Measurements from ENCODE around the gene ATP5F1B. TPM values are rescaled to one million over a fixed set of nuclear protein-coding genes. Genes with fewer than 3 reads are reported as not detected.

Gene ATP5F1B
- total RNA-seq, 1 donor from 2014 or later, result 464 TPM

DNA sequence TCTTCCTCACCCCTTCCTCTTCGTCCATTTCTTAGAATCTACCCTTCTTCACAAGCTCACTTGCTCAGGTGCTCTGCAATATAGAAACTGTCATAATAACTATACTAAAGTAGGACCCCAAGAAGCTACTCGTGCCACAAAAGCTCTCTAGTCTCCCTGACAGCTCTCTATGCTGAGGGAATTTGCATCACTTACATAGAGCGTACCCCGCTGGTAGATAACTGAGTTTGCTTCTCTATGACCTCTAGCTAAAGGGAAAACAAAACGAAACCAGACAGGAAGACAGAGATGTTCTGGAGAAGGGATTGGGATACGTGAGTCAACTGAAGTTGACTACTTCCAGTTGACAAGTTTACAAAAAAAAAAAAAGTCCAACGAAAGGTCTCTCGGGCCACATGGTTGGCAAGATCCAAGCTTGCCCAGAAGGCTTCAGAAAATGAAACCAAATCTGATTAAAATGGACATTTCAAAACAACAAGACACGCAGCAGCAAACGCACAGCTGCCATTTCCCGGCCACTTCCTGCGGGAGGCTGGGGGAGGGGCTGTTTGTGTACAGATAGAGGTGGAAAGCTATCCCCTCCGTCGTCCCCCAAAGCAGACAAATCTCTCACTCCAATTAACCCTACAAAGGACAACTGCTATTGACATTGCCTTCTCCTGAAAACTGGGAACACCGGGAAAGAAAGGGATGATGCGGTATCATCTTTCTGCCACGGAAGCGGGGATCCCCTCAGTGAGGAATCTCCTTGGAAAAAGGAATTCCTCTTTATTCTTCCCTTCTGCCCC lies 16.9 kb downstream of the ATP5F1B start:
- DNase-seq (ENCODE audit: low spot score in 2 of 2) (peak; percentile 28 to 46), FAIRE-seq (no peak)

DNA sequence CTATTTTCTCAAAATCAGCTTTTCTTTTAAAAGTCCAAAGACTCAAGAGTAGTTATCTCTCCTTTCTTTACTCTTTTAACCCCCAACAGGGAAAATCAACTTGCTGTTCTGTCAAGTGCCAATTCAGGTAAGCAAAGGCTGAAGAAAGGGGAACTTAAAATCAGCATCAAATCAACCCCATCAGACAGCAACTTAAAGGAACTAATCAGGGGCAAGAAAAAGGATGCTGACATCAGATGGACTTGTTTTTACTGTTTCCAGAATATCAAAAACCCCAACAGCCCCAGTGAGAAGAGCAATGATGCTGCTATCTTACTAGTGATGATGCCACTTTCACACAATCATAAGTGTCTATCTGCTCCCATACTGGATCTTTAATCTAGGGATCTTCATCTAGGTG lies 19.1 kb downstream of the ATP5F1B start:
- DNase-seq (ENCODE audit: low spot score in 2 of 2), result no peak
- no peak for FAIRE-seq

DNA sequence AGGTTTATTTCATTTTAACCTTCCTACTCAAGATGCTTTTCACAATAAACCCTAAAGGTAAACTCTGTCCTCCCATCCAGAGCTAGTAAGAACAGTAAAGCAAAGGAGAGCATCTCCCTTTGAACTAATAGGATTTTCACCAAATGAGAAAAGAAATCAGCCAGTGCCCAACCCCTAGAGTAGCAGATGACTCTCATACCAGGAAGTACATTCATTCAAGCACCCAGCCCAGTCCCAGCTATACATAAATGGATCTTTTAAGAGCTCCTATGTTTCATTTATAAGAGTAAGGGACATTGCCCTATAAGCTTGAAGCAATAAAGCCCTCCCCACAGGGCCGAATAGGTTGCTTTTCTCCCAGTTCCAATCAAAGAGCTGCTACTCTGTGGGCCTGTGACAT lies 23.2 kb downstream of the ATP5F1B start:
- DNase-seq (ENCODE audit: low spot score in 2 of 2), result no peak
- FAIRE-seq, result no peak

DNA sequence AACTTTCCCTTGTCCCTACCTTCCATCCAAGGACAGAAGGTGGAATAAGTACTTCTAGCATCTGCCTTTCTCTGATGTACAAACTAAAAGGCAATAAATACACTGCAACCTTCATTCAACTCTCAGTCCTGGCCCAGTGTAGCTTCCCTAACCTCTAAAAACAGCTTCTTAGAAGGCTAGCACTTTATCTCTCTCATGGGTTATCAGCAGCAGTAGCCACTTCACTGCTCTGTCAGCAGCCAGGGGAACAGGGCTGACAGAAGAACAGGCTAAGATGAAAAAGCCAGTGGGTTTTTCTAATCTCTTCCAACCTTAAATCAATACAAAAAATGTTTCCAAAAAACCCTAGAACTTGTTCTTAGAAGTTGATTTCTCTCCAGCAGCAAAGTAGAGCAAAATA lies 28.9 kb downstream of the ATP5F1B start:
- DNase-seq (ENCODE audit: low spot score in 2 of 2) (no peak), FAIRE-seq (no peak)

DNA sequence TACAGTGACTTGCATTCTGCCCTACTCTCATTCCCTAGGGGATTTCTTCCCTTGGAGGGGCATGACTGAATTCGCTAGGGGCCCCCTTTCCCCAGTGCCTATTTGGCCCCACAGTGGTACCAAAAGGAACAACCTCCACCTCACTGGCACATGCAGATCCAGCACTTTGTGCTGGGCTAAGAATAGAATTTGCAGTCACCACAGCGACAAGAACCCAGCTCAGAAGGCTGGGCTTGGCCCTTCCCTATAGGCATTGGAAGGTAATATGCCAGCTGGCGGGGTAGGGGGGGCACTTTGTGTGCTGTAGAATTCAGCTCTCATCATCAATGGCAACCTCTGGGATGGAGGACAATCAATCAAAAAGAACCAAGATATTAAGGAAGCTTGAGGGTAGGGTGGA lies 29.5 kb downstream of the ATP5F1B start:
- FAIRE-seq, result no peak
- no peak for DNase-seq (ENCODE audit: low spot score in 2 of 2)

DNA sequence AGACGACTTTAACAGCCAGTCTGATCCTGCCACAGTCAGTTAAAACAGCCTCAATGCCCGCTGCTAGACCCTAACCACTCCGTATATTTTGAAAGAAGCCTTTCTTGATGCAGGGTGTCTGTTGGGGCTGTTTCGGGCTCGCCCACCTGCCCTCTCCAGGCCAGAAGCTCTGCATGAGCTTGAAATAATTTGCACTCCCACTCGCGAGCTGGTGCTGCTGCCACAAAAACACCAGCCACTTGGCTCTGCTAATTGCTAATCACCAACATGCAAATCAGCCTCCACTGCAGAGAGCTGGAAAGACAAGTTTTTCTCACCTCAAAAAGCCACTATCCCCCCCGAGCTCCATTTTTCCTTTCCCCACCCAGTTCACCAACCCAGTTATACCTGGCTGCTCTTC lies 31.2 kb downstream of the ATP5F1B start:
- FAIRE-seq, result no peak
- no peak for DNase-seq (ENCODE audit: low spot score in 2 of 2)

DNA sequence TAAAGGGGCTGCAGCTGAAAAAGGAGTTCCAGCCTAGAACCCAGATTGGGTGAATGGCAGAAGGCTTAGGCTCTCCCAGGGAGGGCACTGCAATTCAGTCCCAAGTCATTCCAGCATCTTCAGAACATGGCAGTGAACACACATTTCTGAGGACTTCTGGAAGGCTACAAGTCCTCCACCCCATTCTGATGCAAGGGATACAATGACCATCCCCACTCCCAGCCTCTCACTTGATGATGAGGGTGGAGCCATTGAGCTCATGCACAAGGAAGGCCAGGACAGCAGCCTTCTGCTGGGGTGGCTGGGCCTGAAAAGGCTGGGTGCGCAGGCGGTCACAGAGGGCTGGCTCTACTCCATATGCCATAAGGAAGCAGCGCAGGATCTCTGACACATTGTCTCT lies 41.4 kb downstream of the ATP5F1B start:
- DNase-seq (ENCODE audit: low spot score in 2 of 2) (no peak), FAIRE-seq (no peak)

DNA sequence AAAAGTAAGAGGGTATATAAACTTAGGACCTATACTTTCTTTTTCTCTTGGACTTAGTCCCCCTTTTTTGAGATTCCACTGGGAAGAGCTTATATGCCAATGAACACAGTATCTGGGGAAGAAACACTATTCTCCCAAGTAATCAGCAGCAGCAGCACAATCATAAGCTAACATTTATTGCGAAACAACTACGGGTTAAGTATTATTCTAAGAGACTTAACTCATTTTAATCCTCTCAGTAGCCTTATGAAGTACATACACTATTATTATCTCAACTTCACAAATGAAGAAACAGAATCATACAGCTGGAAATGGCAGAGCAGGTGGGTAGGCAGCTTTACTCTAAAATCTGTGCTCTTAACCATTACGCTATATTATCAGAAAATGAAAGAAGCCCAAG lies 43.5 kb downstream of the ATP5F1B start:
- no peak for DNase-seq (ENCODE audit: low spot score in 2 of 2)
- no peak for FAIRE-seq

DNA sequence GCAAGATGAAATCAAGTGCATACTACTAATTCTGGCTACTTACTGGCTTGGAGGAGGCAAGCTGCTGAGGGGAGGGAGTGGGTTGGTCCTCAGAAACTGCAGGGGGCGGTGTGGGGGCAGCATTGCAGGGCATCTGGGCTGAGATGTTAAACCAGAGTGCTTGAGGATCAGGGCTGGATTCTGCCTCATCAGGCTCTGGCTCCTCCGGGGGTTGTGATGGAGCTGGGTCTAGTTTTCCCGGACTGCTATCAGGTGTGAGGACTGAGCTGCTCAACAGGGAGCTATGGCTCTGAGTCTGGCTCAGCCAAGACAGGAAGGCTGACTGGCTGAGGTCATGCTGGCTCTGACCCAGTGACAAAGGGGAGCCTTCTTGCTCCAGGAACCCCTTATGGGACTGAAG lies 44.3 kb downstream of the ATP5F1B start:
- DNase-seq (ENCODE audit: low spot score in 2 of 2) (no peak), FAIRE-seq (no peak)

DNA sequence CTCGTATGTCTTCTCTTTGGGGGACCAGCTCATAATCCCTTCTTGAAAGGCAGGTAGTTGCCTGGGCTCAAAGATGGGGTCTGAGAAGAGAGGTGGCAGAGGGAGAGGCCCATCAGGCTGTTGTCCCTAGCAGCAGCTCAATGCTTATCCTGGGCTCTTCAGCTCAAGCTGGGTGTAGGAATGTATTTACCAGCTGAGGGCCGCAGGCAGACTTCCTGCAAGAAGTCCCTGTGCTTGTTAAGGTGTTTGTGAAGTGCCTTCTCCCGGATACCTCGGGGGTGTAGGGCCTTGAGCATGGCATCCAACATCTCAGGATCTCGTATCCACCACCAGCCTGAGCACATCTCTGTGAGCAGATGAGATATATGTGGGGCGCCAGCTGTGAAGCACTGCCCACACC lies 45.0 kb downstream of the ATP5F1B start:
- FAIRE-seq (no peak), DNase-seq (ENCODE audit: low spot score in 2 of 2) (no peak)

DNA sequence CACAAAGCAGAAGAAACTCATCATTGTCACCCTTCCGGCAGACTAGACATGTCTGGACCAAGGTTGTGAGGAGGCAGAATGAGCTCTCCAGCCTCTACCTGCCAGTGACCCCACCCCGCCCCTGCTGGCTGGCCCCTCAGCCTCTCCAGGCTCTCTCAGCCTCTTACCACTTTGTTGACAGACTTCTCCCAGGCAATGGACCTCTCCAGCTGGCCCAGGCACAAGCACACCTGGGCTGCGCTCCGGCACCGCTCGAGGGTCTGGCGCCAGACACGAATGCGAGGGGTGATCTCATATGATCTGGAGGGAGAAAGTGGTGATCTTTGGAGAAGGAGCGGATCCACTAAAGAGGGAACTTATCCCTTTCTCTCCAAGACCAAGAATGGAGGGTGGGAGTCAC lies 46.0 kb downstream of the ATP5F1B start:
- DNase-seq (ENCODE audit: low spot score in 2 of 2), result no peak
- no peak for FAIRE-seq

DNA sequence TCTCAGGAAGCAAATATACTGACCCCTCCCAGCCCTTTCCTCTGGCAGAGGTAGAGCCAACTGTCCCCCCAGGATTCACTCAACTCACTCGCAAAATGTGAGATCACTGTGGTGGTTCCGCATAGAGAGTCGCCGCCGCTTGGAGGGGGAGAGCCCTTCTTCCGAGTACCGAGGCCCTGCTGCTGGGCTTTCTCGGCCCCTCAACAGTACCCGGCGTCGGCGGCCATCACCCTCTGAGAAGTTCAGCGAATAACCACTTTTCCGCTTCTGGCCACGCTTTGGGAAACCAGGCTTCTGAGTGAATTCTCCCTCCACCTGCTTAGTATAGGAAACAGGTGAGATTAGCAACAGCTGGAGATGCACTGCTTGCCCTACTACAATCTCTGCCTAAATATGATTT lies 46.7 kb downstream of the ATP5F1B start:
- DNase-seq (ENCODE audit: low spot score in 2 of 2), result no peak
- no peak for FAIRE-seq

DNA sequence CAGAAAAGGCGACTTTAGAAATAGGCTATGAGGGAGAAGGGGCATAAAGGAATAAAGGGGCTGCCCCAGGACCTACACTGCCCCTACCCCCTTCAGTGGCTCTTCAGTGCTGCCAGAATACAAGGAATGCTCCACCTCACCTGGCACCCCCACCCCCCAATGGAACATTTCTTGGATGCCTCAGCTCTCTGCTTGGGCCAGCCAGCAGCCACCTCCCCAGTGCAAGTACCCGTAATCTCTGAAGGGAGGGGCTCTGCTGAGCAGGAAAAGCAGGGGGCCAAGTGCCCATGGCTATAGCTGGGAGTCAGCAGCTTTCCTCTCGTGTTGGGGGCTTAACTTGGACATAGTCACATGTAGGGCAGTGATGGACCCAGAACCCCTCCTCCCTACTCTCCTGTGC lies 49.0 kb downstream of the ATP5F1B start:
- no peak for DNase-seq (ENCODE audit: low spot score in 2 of 2)

DNA sequence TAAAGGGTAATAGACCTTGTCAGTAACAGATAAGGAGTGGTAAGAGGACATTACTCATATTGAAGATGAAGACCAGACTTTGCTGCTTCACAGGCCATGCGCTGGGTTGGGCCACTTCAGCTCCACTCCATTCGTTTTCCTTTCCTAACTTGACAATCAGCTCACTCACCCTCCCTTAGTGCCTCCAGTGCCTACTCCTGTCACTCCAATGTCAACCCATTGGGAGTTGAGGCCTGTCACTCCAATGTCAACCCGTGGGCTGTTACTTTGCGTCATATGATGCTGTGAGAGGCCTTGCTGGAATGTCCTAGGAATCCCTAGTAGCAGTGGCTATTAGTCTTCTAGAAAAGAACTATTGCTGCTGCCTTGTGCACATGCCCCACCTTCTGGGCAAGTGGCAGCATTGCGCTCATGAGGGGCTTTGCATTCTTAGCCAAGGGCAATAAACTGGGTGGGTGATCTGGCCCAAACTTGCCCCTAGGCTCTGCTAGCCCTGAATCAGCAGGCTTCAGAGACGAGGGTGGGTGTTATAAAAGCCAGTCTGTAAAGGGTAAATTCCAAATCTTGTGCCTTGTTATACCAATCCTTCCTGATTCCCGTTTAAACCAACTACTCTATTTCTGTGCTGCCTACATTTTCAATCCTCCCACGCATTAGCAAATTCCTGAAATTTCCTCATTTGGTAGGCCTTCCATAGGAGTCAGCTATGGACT lies 51.7 kb downstream of the ATP5F1B start:
- DNase-seq (ENCODE audit: low spot score in 2 of 2) (peak; percentile 39 to 67), FAIRE-seq (no peak)

More for the DNA sequence above, 49.0 kb downstream of the ATP5F1B start:
- no peak for FAIRE-seq

DNA sequence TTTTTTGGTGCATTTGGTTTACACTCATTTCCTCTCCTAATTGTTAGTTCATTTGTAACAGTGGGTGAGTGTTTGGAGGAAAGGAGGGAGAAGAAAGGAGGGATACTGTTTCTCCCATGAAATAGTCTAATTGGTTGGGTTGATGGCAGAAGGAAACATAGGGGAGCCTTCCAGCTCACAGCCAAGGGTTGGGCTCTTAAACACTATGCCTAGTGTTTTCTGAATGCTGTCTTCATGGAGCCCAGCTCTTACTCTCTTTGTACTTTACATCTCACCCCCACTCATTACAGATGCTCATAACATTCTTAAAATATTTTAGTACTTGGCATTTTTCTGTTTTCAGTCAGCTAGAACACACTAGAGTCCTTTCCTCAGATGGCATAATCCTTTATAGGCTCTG lies 53.8 kb downstream of the ATP5F1B start:
- FAIRE-seq (no peak), DNase-seq (ENCODE audit: low spot score in 2 of 2) (no peak)

DNA sequence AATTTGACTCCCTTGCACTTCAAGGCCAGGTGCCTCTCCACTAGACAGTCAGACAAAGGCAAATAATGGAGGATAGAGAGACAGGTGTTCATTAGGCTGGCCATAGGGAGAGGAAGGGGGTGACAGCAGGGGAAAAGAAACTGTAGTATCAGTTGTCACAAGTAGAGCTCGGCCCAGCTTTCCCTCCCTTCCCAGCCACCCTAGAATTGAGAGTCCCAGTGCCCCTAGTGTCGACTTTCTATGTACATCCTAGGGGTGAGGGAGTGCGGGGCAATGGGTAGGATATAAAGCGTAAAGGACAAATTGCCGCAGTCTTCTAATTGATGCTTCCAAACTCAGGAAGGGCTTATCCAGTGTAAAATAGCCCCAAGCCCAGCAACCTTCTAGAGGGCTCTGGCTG lies 54.7 kb downstream of the ATP5F1B start:
- no peak for FAIRE-seq
- DNase-seq (ENCODE audit: low spot score in 2 of 2), result no peak

DNA sequence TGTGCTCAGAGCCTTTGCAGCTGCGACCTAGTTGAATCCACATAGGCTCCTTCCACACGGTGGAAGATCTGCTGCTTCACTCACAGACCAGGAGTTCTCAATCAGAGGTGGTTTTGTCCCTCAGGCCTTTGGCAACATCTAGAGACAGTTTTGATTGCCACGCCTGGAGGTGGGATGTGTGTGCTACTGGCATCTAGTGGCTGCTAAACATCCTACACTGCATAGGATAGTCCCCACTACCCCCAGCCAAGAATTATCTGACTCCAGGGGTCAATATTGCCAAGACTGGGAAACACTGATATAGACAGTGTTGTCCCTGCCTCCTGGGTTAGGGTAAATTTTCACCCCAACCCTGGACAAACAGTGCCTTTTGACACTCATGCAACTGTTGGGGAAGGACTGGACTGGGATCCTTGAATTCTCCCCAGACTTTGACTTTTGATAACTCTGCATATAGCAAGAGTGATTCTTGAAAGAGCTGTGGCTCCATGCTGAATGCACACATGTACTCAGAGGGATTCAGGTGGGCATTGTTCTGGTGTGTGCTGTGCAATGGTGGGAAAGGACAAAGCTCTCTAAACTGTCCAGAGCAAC lies 55.5 kb downstream of the ATP5F1B start:
- DNase-seq (ENCODE audit: low spot score in 2 of 2) (no peak), FAIRE-seq (no peak)

DNA sequence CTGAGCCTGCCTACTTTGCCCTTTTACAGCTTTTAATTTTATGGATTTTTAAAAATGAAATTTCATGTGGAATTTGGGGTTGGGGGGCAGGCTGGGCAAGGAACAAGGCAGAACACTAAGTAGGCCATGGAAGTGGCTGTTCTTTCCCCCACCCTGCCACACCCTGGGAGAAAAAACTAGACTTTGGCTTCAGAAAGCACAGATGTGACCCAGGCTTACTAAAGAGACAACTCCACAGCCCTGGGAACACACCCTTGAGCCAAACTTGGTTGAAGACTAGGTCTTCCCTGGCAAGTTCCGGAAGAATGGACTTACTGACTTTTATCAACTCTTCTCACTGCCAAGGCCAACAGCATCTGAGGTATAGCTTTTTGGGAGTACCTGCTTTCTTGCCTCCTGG lies 56.0 kb downstream of the ATP5F1B start:
- DNase-seq (ENCODE audit: low spot score in 2 of 2) (no peak), FAIRE-seq (no peak)

All from frontal cortex (tissue), 4 donors.